ENCODE data around the gene RNLS.

Gene RNLS

DNA sequence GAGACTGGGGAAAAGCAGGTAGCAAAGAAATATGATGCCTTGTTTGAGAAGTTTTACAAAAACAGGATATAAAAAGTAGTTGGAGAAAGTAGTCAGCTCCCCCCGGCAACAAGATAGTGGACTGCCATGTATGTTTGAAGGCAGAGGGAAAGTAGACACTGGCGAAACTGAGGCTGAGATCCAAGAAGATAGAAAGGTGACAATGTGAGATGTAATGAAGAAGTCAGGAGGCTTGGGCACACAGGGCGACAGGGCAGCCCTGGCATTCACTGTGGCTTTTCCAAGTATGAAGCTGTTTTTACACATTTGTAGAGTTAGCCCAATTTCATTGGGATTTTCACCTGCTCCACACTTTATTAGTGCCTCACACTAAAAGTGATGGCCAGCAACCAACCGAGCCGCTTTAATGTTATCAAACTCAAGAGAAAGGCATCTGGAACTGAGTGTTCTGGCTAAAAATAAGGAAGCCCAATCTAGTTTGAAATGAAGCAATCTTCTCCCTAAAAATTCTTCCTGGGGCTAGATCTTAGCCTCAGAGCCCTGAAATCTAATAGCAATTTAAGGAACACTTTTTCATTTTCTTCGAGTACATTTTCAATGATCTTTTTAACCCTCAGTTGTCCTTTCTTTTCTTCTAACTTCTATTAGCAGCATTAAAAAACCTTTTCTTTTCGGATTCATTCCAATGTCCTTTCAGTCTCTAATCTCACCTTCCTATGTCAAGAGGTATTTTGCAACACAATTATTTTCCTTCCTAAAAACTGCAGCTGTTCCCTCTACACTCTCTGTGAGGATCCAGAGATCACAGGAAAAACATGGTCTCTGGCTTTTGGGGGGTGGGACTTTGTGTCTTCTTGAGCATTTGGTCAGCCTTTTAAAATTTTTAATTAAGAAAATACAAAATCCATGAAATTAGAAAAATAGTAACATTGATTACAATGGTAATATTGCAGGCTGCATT lies 108.0 kb downstream of the RNLS start:
- no peak for DNase-seq (ENCODE audit: low spot score)

DNA sequence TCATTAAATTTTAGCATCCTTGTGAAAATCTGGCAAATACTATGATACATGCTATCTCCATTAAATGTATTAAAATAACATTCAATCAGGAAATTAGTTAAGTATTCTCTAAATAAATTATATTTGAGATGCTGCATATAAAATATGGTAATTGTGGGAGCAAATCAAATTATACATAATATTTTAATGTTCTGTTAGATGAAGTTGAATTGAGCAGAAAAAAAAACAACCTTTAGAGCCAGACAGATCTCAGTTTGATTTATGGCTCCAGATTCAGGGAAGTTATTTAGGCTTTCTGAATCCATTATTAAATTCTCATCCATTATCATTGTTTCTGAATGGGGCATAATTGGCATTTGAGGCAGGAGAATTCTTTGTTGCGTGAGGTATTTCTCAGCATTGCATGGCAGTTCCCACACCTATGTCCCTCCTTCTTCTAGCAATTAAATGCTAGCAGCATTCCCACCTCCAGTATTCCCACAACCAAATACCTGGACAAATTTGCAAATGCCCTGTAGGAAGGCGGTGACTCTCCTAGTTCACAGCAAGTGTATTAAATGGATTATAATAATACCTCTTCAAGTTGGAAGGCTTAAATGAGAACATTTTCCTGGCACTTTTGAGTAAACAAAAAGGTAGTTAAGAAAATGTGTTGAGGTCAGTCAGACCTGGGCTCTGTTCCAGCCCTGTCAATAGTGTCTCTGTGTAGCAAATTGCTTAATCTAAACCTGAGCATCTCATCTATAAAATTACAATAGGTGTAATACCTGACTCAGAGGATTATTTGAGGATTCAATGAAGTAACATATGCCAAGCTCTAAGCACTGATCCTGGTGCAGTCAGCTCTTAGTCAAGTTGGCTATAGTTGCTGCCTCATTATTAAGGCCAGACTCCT lies 108.9 kb downstream of the RNLS start:
- no peak for DNase-seq (ENCODE audit: low spot score)

DNA sequence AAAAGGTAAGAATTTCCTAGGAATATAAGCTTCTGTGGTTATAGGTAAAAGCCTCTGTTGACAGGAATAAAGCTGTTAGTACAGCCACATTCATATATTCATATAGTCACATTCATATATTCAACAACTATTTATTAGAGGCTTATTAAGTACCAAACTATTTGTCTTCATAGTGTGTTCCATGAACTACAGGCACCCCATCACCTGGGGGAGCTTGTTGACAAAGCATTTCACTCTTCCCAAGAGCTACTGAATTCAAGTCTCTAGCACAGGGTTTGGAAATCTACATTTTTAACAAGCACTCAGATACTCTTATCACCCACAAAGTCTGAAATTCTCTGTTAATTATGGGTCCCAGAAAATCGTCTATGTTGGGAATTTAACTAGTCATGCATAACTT lies 110.6 kb downstream of the RNLS start:
- DNase-seq (ENCODE audit: low spot score), result no peak

DNA sequence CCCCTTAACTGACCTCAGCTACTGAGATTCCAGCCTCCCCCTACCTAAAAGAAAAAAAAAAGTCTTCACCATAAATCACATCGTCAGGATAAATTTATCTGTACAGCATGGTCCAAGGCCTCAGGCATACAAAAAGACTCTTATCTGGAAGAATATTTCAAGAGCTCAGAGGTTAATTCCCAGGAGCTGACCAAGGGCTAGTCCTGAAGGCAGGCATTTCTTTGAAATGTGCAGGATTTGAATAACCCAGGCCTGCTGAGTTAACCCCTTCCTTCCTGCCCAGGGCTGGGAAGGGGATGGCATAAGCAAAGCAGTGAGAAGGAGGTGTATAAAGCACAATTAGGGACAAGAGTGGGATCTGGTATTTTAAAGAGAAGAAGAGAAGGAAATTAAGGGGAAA lies 111.2 kb downstream of the RNLS start:
- DNase-seq (ENCODE audit: low spot score), result no peak

DNA sequence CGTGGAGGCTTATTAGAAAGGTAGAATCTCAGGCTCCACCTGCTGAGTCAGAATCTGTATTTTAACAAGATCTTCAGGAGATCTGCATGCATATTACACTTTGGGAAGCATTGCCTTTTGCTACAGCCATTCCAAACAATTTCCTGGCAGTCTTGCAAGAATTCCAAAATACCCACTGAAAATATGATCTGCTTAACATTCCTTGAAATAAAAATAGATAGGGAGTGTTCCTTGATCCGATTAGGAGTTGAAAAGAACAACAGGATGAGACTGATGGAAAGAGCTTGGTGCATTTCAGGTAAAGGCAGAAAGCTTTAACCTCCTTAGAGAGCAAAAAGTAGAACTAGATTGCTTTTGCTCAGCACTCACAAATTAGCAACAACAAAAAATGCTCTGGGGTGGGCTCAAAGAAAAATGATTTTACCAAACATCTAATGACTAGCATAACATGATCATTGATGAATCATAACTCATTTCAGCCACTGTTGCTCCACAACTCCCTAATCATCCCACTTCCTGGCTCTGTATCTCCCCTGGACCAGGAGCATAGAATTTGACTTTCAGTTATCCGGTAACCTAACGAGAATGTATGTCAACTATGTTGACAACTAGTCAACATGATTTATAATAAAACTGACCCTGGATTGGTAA lies 115.2 kb downstream of the RNLS start:
- no peak for DNase-seq (ENCODE audit: low spot score)

DNA sequence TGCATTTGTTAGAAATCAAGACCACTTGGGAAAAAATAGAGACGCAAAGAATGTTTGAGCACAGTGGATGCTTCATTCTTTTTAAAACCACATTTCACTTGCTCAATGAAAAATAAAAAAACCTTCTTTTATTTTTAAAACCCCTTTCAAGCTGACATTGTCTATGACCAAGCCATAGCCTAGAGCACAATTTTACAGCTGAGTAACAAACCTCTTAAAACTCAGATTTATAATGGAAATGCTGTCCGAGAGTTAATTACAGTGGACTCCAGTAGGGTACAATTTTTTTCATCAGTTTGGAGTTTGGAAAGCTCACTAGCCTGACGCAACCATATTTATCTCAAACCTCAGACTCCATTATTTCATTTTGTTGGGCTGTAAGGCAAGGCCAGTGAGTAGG lies 116.3 kb downstream of the RNLS start:
- no peak for DNase-seq (ENCODE audit: low spot score)

DNA sequence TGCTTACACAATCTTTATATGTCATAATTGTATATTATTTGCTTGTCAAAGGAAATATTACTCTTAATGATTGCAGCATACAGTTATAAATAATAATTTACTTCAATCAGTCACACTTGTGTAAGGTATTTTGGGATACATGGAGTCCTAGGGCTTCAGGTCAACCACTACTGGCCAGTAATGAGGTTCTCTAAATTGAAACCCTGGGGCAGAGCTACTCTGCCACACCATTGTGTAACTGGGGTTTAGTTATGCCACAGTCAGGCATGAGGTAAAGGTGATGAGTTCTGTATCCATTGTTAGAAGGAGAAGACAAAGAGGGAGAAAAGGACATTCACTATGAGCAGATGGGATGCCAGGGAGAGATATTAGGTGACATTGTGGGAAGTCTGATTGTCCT lies 117.4 kb downstream of the RNLS start:
- no peak for DNase-seq (ENCODE audit: low spot score)

DNA sequence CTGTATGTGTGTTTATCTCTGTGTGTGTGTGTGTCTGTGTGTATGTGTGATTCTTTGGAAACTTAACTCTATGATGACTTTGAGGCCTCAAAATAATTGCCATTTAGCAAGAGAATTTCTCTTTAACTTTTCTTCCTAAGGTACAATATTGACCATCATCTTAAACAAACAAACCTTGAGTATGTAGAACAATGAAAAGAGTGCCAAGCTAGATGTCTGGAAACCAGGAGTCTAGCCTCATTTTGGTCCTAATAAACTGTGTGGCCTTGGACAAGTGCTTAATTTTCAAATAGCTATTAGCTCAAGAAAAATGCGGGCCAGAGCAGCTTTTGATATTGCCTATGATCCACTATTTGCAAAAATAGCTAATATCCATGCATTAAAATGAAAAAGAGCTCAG lies 119.3 kb downstream of the RNLS start:
- DNase-seq (ENCODE audit: low spot score), result no peak

DNA sequence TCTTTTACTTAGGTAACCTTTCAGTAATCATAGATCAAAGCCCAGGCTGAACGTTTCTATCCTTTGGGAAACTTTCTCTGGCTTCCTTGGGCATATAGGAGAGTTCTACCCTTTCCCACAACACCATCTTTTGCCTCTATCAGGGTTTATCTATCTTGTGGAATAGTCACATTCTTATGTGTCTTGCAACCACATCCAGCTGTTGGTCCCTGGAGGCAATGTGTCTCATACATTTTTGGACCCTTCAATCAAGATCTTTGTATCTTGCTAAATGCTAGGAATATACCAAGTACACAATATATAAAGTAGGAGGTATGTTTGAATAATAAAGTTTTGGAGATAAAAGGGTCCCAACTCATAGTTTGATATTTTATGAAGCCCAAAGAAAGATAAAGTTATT lies 121.7 kb downstream of the RNLS start:
- no peak for DNase-seq (ENCODE audit: low spot score)

DNA sequence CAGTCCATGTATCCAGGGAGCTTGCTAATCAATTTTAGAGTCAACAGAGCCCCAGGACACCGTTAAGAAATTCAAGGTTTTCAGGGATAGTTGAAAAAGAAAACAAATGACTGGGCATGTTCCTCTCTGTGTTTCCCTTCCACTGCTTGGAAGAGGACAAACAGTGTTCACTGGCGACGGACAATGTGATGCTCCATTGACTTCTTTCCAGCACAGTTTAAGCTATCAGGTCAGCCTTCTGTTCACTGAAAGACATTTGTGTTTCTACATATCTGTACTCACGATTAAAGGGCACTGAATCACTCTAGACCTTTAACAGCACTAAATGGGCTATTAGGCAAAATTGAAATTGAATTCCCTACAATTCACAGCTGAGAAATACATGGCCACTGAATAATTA lies 123.6 kb downstream of the RNLS start:
- DNase-seq (ENCODE audit: low spot score), result no peak

DNA sequence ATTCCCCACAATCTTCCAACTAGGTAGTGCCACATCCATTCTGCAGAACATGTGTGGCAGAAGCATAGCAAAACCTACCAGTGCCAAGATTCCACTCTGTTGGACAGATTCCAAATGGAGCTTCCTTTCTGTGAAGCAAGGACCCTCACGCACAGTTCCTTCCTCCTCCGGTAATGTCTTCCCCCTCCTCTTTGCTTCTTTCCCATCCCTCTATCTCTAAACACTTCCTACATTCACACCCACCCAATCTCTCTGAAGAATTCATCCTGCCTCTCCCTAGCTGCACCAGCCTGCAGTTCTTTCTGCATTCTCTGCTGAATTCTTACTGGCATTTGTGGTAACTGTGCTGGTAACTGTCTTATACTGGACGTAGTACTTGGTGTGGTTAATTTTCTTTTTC lies 124.9 kb downstream of the RNLS start:
- DNase-seq (ENCODE audit: low spot score), result no peak

DNA sequence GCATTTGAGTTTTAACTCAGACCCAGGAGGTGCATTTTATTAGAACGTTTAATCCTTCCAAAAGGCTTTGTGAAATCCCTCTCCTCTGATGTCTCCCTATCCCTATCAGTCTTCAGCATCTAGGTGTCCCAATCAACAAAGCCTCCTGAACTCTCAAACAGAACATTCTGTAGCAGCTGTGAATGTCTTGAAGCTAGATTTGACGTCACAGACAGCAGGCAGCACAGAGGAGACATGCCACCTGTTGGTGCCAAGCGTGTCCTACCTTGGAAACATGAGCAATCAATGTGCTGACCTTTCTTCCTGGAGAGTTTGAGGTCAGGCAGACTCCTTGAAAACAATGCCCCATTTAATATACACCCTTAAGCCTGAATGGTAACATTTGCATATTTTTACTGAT lies 125.5 kb downstream of the RNLS start:
- no peak for DNase-seq (ENCODE audit: low spot score)

DNA sequence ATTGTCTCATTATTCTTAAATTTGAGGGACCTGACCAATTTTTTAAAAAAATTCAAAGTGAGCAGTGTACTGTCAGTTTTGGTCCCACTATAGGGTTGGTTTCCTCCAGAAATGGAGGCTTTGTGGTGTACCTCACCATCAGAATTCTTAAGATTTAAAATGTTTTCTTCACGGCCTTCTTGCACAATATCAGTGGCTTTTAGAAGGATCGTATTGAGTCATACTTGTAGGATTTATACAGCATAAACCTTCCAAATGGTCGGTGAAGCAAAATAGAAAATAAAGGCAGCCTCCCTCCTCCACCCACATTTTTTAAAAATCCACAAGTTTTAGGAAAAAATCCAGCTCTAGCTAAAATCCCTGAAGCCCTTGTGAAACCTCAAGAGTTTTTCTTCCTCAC lies 126.4 kb downstream of the RNLS start:
- peak; percentile 9 for DNase-seq (ENCODE audit: low spot score)

DNA sequence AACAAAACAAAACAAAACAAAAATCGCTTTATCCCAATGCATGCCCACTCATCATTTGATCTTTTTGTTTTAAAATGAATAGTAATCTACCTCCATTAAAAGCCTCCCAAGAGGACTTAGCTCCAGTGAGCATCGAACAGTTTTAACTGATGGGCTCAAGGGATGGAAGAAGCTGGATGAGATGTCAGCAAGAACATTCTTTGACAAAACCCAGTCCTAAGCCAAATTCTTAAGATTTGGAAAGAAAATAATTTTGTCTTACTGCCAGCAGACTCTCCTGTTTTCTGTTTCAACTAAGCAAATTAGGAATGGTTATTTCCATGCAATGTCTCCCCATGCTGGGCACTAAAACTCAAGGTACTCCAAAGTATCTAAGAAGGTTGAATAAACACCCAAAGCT lies 127.3 kb downstream of the RNLS start:
- DNase-seq (ENCODE audit: low spot score), result no peak

DNA sequence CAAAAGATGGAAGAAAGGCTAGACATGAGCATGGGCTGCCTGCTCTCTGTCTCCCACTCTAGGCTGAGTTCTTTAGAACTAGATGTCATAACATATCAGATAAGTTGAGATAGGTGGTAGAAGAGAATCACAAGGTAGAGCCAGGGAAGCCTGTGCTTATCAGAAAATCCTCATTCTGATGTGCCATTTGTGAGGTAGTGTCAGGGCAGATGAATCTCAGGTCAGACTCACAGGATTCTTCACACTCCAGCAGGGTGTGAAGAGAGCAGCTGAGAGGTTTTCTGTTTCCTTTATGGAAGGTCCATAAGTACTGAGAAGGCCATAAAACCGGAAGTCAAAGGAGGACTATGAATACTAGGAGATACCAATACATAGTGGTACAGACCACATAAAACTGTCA lies 132.9 kb downstream of the RNLS start:
- DNase-seq (ENCODE audit: low spot score), result no peak

DNA sequence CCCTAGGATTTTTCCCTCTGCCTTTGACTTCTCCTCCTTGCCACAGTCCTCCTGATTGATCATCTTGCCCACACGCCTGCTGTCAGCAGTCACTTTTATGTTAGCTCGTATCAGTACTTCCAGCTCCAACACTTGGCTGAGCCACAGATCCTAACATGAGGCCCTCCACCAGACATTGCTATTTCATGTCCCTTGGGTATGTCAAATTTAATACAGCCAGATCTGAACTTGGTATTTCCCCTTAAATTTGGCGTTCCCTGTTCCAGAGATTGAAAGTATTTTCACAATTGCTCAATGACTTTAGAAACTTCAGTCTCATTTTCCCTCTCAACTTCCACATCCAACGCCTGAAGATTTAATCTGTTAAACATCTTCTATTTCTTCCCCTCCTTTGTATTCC lies 140.4 kb downstream of the RNLS start:
- no peak for DNase-seq (ENCODE audit: low spot score)

DNA sequence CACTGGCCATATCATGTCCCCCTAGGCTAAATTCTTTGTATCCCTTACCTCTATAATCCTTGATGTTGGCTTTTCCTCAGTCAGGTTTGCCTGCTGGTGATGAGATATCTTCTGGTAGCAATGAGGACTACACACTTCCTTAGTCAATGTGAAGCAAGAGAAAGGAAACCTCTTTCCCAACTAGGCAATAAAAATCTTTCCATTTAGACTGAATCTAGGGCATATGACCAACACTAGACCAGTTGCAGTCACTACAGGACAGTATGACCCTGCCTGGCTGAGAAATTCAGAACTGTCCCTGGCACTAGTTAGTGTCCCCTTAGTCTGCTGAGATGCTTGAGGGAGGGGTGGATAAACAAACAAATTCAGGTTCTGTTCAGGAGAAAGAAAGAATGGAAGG lies 142.6 kb downstream of the RNLS start:
- no peak for DNase-seq (ENCODE audit: low spot score)

DNA sequence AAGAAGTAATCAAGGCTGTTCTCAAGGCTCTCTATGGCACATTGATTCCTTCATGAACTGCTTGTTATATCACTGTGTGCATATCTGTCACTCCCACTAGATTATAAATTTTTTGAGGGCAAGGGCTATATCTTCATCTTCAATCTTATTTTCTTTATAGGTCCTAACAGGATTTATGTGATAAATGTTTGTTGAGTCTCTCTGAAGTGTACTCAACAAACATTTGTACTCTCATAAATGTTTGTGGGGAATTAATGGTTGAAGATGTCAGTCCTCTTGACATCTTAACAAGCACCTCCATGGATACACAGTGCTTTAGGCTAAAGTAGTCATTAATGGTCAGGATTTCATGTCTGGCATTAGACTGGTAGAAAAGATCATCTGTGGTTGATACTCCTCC lies 143.2 kb downstream of the RNLS start:
- no peak for DNase-seq (ENCODE audit: low spot score)

DNA sequence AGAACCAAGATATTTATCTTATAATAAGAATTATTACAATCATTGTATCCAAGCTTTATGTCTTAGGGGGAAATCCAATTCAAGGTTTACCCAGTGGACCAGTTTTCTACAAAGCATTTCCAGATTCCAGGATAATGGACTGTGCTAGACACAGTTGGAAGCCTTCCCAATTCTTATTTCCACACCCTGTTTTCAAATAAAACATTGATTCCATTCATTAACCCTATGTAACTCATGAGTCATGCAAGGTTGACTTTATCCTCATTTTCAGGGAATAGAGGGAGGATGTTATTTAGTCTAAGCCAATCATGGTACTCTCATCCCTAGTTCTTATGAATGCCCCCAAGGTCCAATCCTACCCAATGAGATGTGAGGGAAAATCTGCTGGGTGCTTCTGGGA lies 145.7 kb downstream of the RNLS start:
- no peak for DNase-seq (ENCODE audit: low spot score)

DNA sequence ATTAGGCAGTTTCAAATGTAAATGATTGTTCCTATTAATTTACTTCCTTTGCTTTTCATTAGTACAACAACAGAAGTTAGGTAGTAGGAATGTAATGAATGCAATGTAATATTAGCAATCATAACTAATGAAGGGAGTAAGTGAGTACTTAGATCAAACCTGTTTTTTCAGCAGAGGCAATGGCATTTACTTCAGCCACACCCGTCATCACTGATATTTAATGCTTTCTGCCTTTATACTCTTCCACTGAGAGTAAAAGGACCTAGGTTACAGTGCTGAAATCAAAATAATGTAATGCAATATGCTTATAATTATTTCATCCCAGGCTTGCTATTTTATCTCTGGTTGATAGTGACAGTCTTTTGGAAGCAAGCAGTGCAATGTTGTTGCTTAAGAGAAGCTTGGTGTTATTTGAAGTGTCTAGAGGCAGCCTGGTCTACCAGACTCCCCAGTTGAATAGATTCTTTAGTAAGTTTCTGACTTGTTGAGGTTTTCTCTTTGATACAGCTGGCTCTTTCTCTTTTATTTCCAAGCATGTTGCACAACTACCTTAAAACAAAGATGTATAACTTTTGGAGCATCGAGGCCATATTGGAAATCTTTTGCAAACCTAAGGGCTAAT lies 149.4 kb downstream of the RNLS start:
- no peak for DNase-seq (ENCODE audit: low spot score)

DNA sequence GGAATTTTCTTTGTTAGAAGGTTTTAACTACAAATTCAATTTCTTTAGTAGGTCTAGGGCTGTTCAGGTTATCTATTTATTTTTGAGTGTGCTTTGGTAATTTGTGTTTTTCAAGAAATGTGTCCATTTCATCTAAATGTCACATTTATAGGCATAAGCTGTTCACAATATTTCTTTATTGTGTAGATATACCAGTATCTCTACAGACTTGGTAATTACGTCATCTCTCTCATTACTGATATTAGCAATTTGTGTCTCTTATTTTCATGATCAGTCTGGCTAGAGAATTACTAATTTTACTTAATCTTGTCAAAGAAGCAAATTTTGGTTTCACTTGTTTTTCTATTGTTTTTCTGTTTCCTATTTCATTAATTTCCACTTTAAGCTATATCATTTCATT lies 152.0 kb downstream of the RNLS start:
- DNase-seq (ENCODE audit: low spot score), result no peak

DNA sequence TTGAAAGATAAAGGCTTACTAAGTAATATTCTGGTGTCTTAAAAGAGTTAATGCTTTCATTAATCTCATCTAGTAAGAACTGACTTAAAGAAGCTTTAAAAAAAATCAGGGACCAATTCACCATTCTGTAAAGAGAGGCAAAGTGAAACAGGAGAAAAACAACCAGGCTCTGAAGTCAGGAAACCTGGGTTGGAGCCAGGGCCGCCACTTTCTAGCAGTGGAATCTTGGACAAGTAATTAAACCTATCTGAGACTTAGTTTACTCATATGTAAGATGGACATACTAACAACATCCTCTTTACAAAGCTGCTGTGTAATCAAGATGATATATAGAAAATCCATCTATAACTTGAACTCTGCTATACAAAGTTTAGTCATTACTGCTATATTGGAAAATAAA lies 154.1 kb downstream of the RNLS start:
- DNase-seq (ENCODE audit: low spot score), result no peak
